HG03439 (cell line): ENCODE results near the gene PKP2.
A peak's percentile ranks its signal among the peaks of the same experiment; 100 is the strongest.

Experiments used
- ATAC-seq: cut with Tn5 transposase; IDR thresholded peaks from one replicate; pipeline ENCODE4 v1.9.1; 2021; ENCODE audit warnings: mild to moderate bottlenecking, moderate library complexity; ENCODE audit not compliant: unreplicated experiment

The PKP2 gene

DNA sequence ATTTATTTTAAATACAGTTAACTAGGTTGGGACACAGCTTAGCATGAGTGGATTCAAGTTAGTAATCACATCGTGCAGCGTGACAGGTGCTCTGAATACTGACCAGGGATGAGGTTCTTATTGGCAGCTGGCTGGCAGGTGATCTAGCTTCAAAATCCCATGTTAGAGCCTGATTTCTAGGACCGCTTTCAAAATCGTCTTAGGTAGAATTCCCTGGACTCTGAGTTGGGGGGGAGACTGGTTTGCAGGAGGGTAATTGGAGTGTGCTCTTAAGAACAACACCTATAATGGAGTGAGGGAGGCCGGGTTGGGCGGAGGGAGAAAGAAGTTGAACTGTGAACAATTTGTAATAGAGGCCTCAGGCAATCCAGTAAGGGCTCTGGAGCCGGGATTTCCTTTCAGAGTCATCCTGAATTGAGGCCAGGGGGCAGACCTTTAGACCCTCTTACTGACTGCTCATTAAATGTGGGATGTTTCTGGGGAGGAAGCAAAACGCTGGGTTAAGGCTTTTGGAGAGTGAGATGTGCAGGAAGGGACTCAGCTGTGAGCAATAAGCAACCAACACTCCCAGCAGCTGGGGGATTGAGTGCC lies 140.0 kb downstream of the PKP2 start:
- ATAC-seq, result no peak

DNA sequence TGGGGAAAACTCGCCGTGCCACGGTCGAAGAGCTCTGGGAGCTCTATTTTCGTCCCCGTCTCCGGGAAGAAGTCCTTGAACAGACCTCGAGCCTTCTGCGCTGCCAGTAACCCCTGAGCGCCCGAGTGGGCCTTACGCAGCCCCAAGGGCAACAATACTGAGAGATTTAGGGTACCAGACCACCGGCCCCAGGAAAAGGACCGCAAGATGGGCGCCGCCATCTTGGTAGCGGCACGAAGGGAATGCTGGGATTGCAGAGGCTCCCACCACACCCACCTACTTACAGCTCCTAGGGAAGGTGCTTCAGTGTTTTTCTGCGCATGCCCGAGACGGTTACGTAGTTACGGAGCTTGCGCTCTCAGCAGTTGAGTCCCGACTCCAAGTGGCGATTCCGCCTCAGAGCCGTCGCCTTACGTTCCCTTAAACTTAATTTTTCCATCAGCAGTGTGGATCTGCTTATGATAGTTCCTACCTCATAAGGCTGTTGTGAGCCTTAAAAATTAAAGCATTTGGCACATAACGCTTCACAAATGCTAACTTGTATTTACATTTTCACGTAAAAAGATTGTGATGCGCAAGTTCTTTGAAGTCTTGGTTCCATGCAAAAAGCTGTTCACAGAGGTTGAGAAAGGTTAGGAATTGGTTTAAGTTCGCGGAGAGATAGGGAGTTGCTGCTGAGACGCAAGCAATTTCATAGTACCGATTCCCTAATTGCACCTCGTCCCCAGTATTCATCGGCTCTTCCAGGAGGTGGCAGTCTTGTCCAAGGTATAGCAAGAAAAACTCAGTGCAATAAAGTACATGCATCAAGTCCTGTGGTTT lies 140.7 kb downstream of the PKP2 start, which contains the start of gene YARS2:
Gene YARS2, minus strand, starts transcription at position 244 of the 822 bp plus-strand sequence. Its CDS starts 23 bp downstream, at position 221.
- ATAC-seq, result peak; percentile 90

DNA sequence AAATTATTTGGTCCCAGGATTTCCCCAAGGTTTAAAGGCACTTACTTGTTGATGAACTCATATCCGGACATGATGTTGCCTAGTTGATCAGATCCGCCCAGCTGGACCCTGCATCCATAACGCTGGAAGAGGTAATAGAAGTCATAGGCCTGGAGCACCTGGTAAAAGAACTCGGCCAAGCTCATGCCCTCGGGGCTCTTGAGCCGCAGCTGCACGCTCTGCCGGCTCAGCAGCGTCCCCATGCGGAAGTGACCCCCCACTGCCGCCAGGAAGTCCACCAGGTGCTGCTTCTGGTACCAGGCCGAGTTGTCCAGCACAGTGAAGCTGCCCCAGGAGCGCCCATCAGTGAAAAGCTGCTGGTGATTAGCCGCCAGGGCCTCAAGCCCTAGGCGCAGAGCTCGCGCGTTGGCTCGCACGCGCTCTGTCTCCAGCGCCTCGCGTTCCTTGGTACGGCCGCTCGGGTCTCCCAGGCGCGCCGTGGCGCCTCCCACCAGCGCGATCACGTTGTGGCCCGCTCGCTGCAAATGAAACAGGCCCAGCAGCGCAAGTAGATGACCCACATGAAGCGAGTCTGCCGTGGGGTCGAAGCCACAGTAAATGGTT lies 141.4 kb downstream of the PKP2 start:
- peak; percentile 78 for ATAC-seq

DNA sequence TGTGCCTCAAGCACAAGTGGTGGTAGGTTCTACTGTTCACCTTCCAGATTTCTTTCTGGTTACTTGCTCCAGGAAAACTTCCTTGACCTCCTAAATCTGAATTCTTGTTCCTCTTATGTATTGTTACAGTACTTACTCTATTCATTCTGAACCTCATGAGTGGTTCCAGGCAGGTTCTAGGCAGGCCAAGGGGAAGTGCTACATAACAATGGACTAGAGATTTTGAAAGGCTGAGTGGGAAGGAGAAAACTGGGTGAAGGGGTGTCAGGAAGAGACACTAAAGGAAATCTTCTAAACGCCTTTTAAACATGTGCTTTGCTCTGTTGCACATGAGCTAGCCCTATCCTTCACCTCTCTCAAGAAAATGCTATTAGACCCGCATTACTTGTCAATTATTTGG lies 142.5 kb downstream of the PKP2 start:
- no peak for ATAC-seq

DNA sequence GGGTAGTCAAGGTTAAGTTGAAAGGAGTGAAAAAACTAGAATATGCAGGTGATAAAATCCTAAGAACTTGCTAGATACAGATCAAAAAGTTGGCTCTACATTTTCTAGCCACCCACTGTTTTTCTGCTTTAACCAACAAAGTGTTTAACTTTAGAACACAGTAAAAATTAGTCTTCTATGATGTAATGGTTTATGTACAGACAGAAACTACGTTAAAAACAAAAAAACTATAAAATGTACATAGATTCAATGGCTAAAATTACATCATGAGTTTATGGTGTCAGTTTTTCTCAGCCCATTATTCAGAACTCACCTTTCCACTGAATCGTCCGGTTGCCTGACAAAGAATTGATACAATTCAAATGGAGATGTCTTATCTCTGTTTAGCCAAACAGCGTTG lies 143.0 kb downstream of the PKP2 start:
- ATAC-seq, result no peak

DNA sequence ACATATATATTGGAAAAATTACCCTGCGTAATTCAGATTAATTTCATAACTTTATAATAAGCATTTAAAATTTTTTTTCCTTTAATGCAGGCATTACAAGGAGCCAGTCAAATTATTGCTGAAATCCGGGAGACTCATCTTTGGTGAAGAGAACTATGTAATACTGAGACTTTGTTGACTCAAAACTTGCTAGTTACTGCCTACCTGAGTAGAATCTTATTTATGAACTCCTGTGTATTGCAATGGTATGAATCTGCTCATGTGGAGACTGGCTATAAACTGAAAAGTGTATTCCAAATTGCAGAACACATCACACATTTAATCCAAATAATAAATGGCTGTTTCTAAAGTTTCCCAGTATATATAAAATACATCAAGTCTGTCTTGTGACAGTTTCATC lies 153.3 kb downstream of the PKP2 start:
- ATAC-seq, result no peak

DNA sequence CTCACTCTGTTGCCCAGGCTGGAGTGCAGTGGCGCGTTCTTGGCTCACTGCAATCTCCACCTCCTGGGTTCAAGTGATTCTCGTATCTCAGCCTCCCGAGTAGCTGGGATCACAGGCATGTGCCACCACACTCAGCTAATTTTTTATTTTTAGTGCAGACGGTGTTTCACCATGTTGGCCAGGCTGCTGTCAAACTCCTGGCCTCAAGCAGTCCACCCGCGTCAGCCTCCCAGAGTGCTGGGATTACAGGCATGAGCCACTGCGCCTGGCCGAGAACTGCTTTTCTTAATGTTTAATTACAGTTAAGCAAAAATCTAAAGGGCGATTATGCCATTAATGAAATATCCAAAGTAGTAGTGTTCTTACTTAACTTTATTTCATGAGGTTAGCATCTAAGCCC lies 154.4 kb downstream of the PKP2 start:
- no peak for ATAC-seq
